UCSD-AML1 (cell line): ENCODE results near the gene TYR.
"Not testable (repeated sequence)": the region's sequence is repeated elsewhere in the genome, so short reads cannot be mapped to it uniquely, and the experiment has no call there.

Experiments
- DNase-seq: peaks from one replicate; lab custom pipeline; 2025; ENCODE audit not compliant: unreplicated experiment; lab: John Stamatoyannopoulos, UW

The TYR gene

GRCh38 chr11:89267660-89268302 is 90.1 kb downstream of the TYR start:
- DNase-seq = no peak

- DNase-seq = not testable (repeated sequence)
Observed at GRCh38 chr11:89272540-89273088, 94.9 kb downstream of the TYR start.

GRCh38 chr11:89273220-89273619 is 95.5 kb downstream of the TYR start:
- DNase-seq = not testable (repeated sequence)

- DNase-seq = no peak
Observed at GRCh38 chr11:89275966-89276365, 98.3 kb downstream of the TYR start.

- no peak for DNase-seq
Observed at GRCh38 chr11:89279176-89279575, 101.5 kb downstream of the TYR start.

GRCh38 chr11:89281032-89281677 is 103.5 kb downstream of the TYR start:
- not testable (repeated sequence) for DNase-seq

- DNase-seq = not testable (repeated sequence)
Observed at GRCh38 chr11:89286601-89287000, 108.9 kb downstream of the TYR start.

GRCh38 chr11:89288004-89288403 is 110.3 kb downstream of the TYR start:
- DNase-seq = not testable (repeated sequence)

- DNase-seq = no peak
Observed at GRCh38 chr11:89293965-89294679, 116.4 kb downstream of the TYR start.

- DNase-seq = not testable (repeated sequence)
Observed at GRCh38 chr11:89295023-89295422, 117.3 kb downstream of the TYR start.

- not testable (repeated sequence) for DNase-seq
Observed at GRCh38 chr11:89303029-89303428, 125.4 kb downstream of the TYR start.

- not testable (repeated sequence) for DNase-seq
Observed at GRCh38 chr11:89308272-89308671, 130.6 kb downstream of the TYR start.

GRCh38 chr11:89309321-89309985 is 131.8 kb downstream of the TYR start:
- not testable (repeated sequence) for DNase-seq

GRCh38 chr11:89310607-89311006 is 132.9 kb downstream of the TYR start:
- not testable (repeated sequence) for DNase-seq

- DNase-seq = no peak
Observed at GRCh38 chr11:89321401-89321800, 143.7 kb downstream of the TYR start.

- no peak for DNase-seq
Observed at GRCh38 chr11:89327885-89328284, 150.2 kb downstream of the TYR start.

GRCh38 chr11:89331940-89332339 is 154.3 kb downstream of the TYR start:
- not testable (repeated sequence) for DNase-seq

GRCh38 chr11:89333704-89334103 is 156.0 kb downstream of the TYR start:
- not testable (repeated sequence) for DNase-seq

- DNase-seq = not testable (repeated sequence)
Observed at GRCh38 chr11:89337100-89337650, 159.5 kb downstream of the TYR start.

- not testable (repeated sequence) for DNase-seq
Observed at GRCh38 chr11:89338073-89338472, 160.4 kb downstream of the TYR start.

- not testable (repeated sequence) for DNase-seq
Observed at GRCh38 chr11:89340450-89340849, 162.8 kb downstream of the TYR start.
